GM12878 (cell line): ENCODE measurements around the gene KLHDC1. TPM values are rescaled to one million over a fixed set of nuclear protein-coding genes. Genes with fewer than 3 reads are reported as not detected.

ENCODE experiments used
- ATAC-seq: fragments of 200-7000 bp; cut with Tn5 transposase; 3 replicates; pipeline ENCODE4 v1.9.1; 2020; ENCODE audit warnings: mild to moderate bottlenecking, moderate library complexity
- BruUV-seq: library from RNA; stranded (reverse); fragments of 400-500 nt; replicated peaks from 2 replicates; lab custom pipeline; 2021; lab: Mats Ljungman, UMichigan
- CTCF ChIA-PET: fragments of 300-600 bp; sonication (Branson Sonifier 250); formaldehyde crosslinking; extraction: SDS; loops from one replicate; lab custom pipeline; 2021; ENCODE audit warnings: inconsistent platforms; lab: Yijun Ruan, JAX
- POLR2A ChIA-PET: fragments of 350-600 bp; formaldehyde crosslinking; extraction: SDS; loops from one replicate; lab custom pipeline; 2021; ENCODE audit warnings: inconsistent platforms; lab: Charles Lee
- RAD21 ChIA-PET: fragments of 300-600 bp; sonication (Branson Sonifier 250); formaldehyde crosslinking; loops from one replicate; lab custom pipeline; 2023; ENCODE audit warnings: antibody characterized with exemption; ENCODE audit not compliant: unreplicated experiment; lab: Charles Lee
- SMC1A ChIA-PET: fragments of 300-600 bp; sonication (Branson Sonifier 250); formaldehyde crosslinking; loops from one replicate; lab custom pipeline; 2023; ENCODE audit not compliant: unreplicated experiment, uncharacterized antibody; lab: Charles Lee
- DNase-seq: peaks from one replicate; pipeline ENCODE4 v3.0.0-alpha.2; 2011; ENCODE audit warnings: low read depth, low spot score
- FAIRE-seq: peaks from 3 replicates; lab custom pipeline; 2011; peaks lifted over from hg19 to GRCh38; lab: Jason Lieb, UNC
- H2AFZ ChIP-seq: 2 replicates; pipeline ENCODE4 v1.6.0; 2011; ENCODE audit warnings: low read depth, low read length, control low read depth; ENCODE audit not compliant: control insufficient read depth
- H3K27ac ChIP-seq: 2 replicates; pipeline ENCODE4 v1.5.1; 2011; ENCODE audit warnings: control low read depth; ENCODE audit not compliant: control insufficient read depth, insufficient read depth
- H3K27me3 ChIP-seq, 2 experiments: replicated peaks in 1 of 2; 2 replicates each; pipeline versions ENCODE4 v1.6.0 to v1.6.1; 2011; ENCODE audit warnings: low read length in 1 of 2; ENCODE audit not compliant: control insufficient read depth in 2 of 2, insufficient read depth in 2 of 2
- H3K36me3 ChIP-seq, 2 experiments: 2 replicates each; pipeline ENCODE4 v1.5.1; 2011; ENCODE audit warnings: low read length in 1 of 2; ENCODE audit not compliant: control insufficient read depth in 2 of 2, insufficient read depth in 2 of 2
- H3K4me1 ChIP-seq: 2 replicates; pipeline ENCODE4 v1.6.1; 2011; ENCODE audit warnings: mild to moderate bottlenecking, low read length, moderate library complexity, mixed read lengths; ENCODE audit not compliant: control insufficient read depth, insufficient read depth
- H3K4me2 ChIP-seq: 2 replicates; pipeline ENCODE4 v1.6.0; 2011; ENCODE audit warnings: control low read depth; ENCODE audit not compliant: control insufficient read depth, insufficient read depth
- H3K4me3 ChIP-seq: fragments of 200-600 bp; sonication (generic); 2 replicates; pipeline ENCODE4 v1.5.1; 2016
- H3K79me2 ChIP-seq: 2 replicates; pipeline ENCODE4 v1.6.0; 2011; ENCODE audit warnings: low read length; ENCODE audit not compliant: control insufficient read depth, insufficient read depth
- H3K9ac ChIP-seq: 2 replicates; pipeline ENCODE4 v1.8.0; 2011; ENCODE audit warnings: low read length, control low read depth, mixed read lengths; ENCODE audit not compliant: control insufficient read depth, insufficient read depth
- H3K9me3 ChIP-seq: replicated peaks from 3 replicates; pipeline ENCODE4 v1.5.1; 2011; ENCODE audit warnings: mild to moderate bottlenecking, low read length; ENCODE audit not compliant: control insufficient read depth, insufficient read depth
- H4K20me1 ChIP-seq: 2 replicates; pipeline ENCODE4 v1.6.0; 2011; ENCODE audit not compliant: control insufficient read depth, insufficient read depth
- ATF2 ChIP-seq: IDR thresholded peaks from 2 replicates; pipeline ENCODE4 v1.6.1; 2012; ENCODE audit warnings: low read length, inconsistent platforms
- CBX3 ChIP-seq: fragments of 200-600 bp; sonication (generic); IDR thresholded peaks from 2 replicates; pipeline ENCODE4 v1.6.1; 2016; ENCODE audit warnings: low read depth, borderline replicate concordance
- FOS ChIP-seq: IDR thresholded peaks from 3 replicates; pipeline ENCODE4 v1.6.1; 2011; ENCODE audit warnings: borderline replicate concordance; ENCODE audit not compliant: insufficient read length; ENCODE audit errors: extremely low read depth
- HDGF ChIP-seq: fragments of 450-650 bp; IDR thresholded peaks from 2 replicates; pipeline ENCODE4 v1.6.1; 2016; ENCODE audit warnings: antibody characterized with exemption
- POLR2A ChIP-seq: IDR thresholded peaks from 2 replicates; pipeline ENCODE4 v1.6.1; 2011; ENCODE audit warnings: low read depth, mild to moderate bottlenecking, low read length
- RELA ChIP-seq: fragments of 450-650 bp; IDR thresholded peaks from 2 replicates; pipeline ENCODE4 v1.8.0; 2014; ENCODE audit warnings: borderline replicate concordance; ENCODE audit not compliant: partially characterized antibody
- SMARCA5 ChIP-seq: fragments of 450-650 bp; IDR thresholded peaks from 2 replicates; pipeline ENCODE4 v1.6.1; 2017; ENCODE audit warnings: mild to moderate bottlenecking
- SP1 ChIP-seq: IDR thresholded peaks from one replicate; pipeline ENCODE4 v1.6.1; 2011; ENCODE audit warnings: low read depth, low read length
- SPI1 ChIP-seq: IDR thresholded peaks from 2 replicates; pipeline ENCODE4 v1.6.1; 2011; ENCODE audit warnings: low read depth, mild to moderate bottlenecking, low read length, moderate library complexity, borderline replicate concordance; ENCODE audit not compliant: insufficient read depth
- TAF1 ChIP-seq: IDR thresholded peaks from 2 replicates; pipeline ENCODE4 v1.6.1; 2011; ENCODE audit warnings: mild to moderate bottlenecking, low read depth, low read length, borderline replicate concordance
- TCF12 ChIP-seq: IDR thresholded peaks from 2 replicates; pipeline ENCODE4 v1.6.1; 2011; ENCODE audit warnings: low read depth, mild to moderate bottlenecking, low read length
- TCF7 ChIP-seq: IDR thresholded peaks from 2 replicates; pipeline ENCODE4 v1.6.1; 2014; ENCODE audit warnings: antibody characterized with exemption, borderline replicate concordance
- WRNIP1 ChIP-seq: IDR thresholded peaks from 2 replicates; pipeline ENCODE4 v1.6.1; 2011; ENCODE audit warnings: low read depth, low read length, improper control_type of control experiment, borderline replicate concordance
- ZBTB40 ChIP-seq: fragments of 450-650 bp; IDR thresholded peaks from 2 replicates; pipeline ENCODE4 v1.6.1; 2016; ENCODE audit warnings: mild to moderate bottlenecking, moderate library complexity, borderline replicate concordance
- ZNF24 ChIP-seq: fragments of 450-650 bp; IDR thresholded peaks from 2 replicates; pipeline ENCODE4 v1.6.1; 2017; ENCODE audit warnings: antibody characterized with exemption, mild to moderate bottlenecking
- ZNF622 ChIP-seq: fragments of 450-650 bp; IDR thresholded peaks from 2 replicates; pipeline ENCODE4 v1.6.1; 2017; ENCODE audit warnings: mild to moderate bottlenecking, inconsistent platforms
- WGBS: methylation state at CpG from one replicate; pipeline ENCODE4 v1.1.6; 2016; ENCODE audit warnings: low lambda C conversion rate; ENCODE audit not compliant: insufficient replicate concordance, insufficient coverage; ENCODE audit errors: missing lambda C conversion rate; 5-methylcytosine and 5-hydroxymethylcytosine counted together
- in situ Hi-C: fragments of 300-500 bp; cut with MboI; formaldehyde crosslinking; loops from 9 replicates; pipeline ENCODE4 v1.14.3; 2018; ENCODE audit warnings: mixed read lengths
- intact Hi-C: fragments of 100-400 bp; cut with micrococcal nuclease; formaldehyde crosslinking; loops from one replicate; pipeline ENCODE4 v1.14.2; 2022; ENCODE audit not compliant: unreplicated experiment
- polyA plus RNA-seq, 11 experiments: library from polyadenylated mRNA; depleted of rRNA in 4 of 11; unstranded in 6 of 11; stranded (reverse) in 5 of 11; fragments of >200 nt; fragmentation: Nextera tagmentation in 4 of 11; fragmentation: Illumina TruSeq in 1 of 11; extraction: Ambion mirVana in 4 of 11; extraction: Trizol in 1 of 11; gene quantifications; 1 replicate in 1 of 11; 2 replicates in 10 of 11; pipeline versions ENCODE4 v1.2.1 to v1.2.3, GENCODE V29; 2011 to 2016; ENCODE audit warnings: inconsistent platforms in 2 of 11, missing spikeins in 2 of 11, low read depth in 1 of 11
- total RNA-seq, 4 experiments: library from RNA; depleted of rRNA in 3 of 4; stranded (reverse); fragments of >200 nt in 3 of 4; fragmentation: Illumina TruSeq in 1 of 4; extraction: Trizol in 1 of 4; gene quantifications; 2 replicates each; pipeline versions ENCODE4 v1.2.1 to v1.2.3, GENCODE V29; 2013 to 2021
- TF ChIP-seq, protein P1 (sequence below): fragments of 450-650 bp; IDR thresholded peaks from 2 replicates; pipeline ENCODE4 v1.6.1; 2014; ENCODE audit warnings: mild to moderate bottlenecking

Gene KLHDC1
- total and polyA plus RNA-seq, 10 of the 15 experiments (the other 5 are each of a cell fraction or from before 2014, with no cell fraction given) = 0.22 to 0.98 (median 0.55) TPM

- 10% methylated on average over 66 of the region's 67 CpGs for WGBS
- CTCF ChIA-PET = interaction anchor here (0.9 to 1.5 kb wide), 6 partner anchors 16 to 191 kb away, joined by 3 to 6 read pairs (median 3); no protein-coding TSS in a partner anchor
- TF ChIP-seq, protein P1, sequence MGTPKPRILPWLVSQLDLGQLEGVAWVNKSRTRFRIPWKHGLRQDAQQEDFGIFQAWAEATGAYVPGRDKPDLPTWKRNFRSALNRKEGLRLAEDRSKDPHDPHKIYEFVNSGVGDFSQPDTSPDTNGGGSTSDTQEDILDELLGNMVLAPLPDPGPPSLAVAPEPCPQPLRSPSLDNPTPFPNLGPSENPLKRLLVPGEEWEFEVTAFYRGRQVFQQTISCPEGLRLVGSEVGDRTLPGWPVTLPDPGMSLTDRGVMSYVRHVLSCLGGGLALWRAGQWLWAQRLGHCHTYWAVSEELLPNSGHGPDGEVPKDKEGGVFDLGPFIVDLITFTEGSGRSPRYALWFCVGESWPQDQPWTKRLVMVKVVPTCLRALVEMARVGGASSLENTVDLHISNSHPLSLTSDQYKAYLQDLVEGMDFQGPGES = no peak
- TF ChIP-seq CBX3 (no peak), ATF2 (no peak), TCF7 (no peak), TCF12 (0 out of 2 replicates have a peak, but pooled peaks have one; percentile 21), SPI1 (no peak), SMARCA5 (no peak), FOS (no peak), RELA (peak; percentile 32), ZBTB40 (peak; percentile 55; the same call in 1 of the 2 replicates), POLR2A (peak; percentile 87), ZNF622 (no peak), ZNF24 (no peak), HDGF (no peak), SP1 (peak; percentile 29), TAF1 (peak; percentile 88), WRNIP1 (no peak)
Observed at GRCh38 chr14:49687942-49688700, 4.8 kb upstream of the KLHDC1 start, which contains the start of gene POLE2. Gene POLE2 (minus strand): TSS chr14:49688214. CDS start chr14:49688203, 11 bp downstream.

More at GRCh38 chr14:49687942-49688700, 4.8 kb upstream of the KLHDC1 start, which contains the start of gene POLE2:
- ChIA-PET SMC1A (interaction anchor here (0.9 to 1.7 kb wide), 3 partner anchors 27 to 81 kb away, joined by 3 to 4 read pairs (median 3); no protein-coding TSS in a partner anchor), POLR2A (interaction anchor here (0.6 to 1.1 kb wide), 4 partner anchors 10 to 80 kb away, joined by 3 to 6 read pairs (median 4); partner anchors contain the start of gene KLHDC2), RAD21 (interaction anchor here (0.9 to 1.3 kb wide), 4 partner anchors 14 to 94 kb away, joined by 3 to 4 read pairs (median 3); no protein-coding TSS in a partner anchor)
- no peaks in the 10 kb centered on the region for H3K36me3 ChIP-seq
- H3K4me2 ChIP-seq = peak within 1 kb of the TSS; percentile 85
- H3K4me1 ChIP-seq = peaks cover 4% of the 10 kb centered on the region
- peak within 1 kb of the TSS; percentile 97 for H3K4me3 ChIP-seq
- intact Hi-C loops = loop anchor here (2.0 kb wide), 1 partner anchor 53 kb away; the partner anchor contains the start of gene DNAAF2
- DNase-seq (no peak), FAIRE-seq (peak; percentile 79), ATAC-seq (peak; percentile 91)
- in situ Hi-C loops = no loop called here
- peak within 1 kb of the TSS; percentile 93 for H2AFZ ChIP-seq
- H3K9ac ChIP-seq = peak within 1 kb of the TSS; percentile 57
- H3K27ac ChIP-seq = peak within 1 kb of the TSS; percentile 62
- BruUV-seq = TSS peak; percentile 75
- H3K9me3 ChIP-seq = no peaks in the 10 kb centered on the region
- H4K20me1 ChIP-seq = no peaks in the 10 kb centered on the region
- H3K27me3 ChIP-seq = no peaks in the 10 kb centered on the region
- H3K79me2 ChIP-seq = peaks cover 14% of the 10 kb centered on the region
